HepG2 (cell line): ENCODE measurements around the gene PPP1R12C. TPM values are rescaled to one million over a fixed set of nuclear protein-coding genes. Genes with fewer than 3 reads are reported as not detected.

ENCODE experiments used
- ATAC-seq: fragments of 200-7000 bp; cut with Tn5 transposase; 3 replicates; pipeline ENCODE4 v1.9.1; 2020; ENCODE audit warnings: mild to moderate bottlenecking, moderate library complexity
- BruUV-seq: library from RNA; stranded (reverse); fragments of 400-500 nt; replicated peaks from 2 replicates; lab custom pipeline; 2021; lab: Mats Ljungman, UMichigan
- CTCF ChIA-PET: fragments of 300-600 bp; formaldehyde crosslinking; extraction: SDS; loops from one replicate; lab custom pipeline; 2021; ENCODE audit warnings: low total read pairs, inconsistent platforms, low intra/inter-chr PET ratio; lab: Yijun Ruan, JAX
- POLR2A ChIA-PET: fragments of 350-600 bp; sonication (Branson Sonifier 250); formaldehyde crosslinking; loops from one replicate; lab custom pipeline; 2020; ENCODE audit warnings: antibody characterized with exemption, inconsistent platforms; lab: Yijun Ruan, JAX
- DNase-seq: peaks from one replicate; pipeline ENCODE4 v3.0.0-alpha.2; 2015; ENCODE audit warnings: low spot score
- FAIRE-seq: peaks from 3 replicates; lab custom pipeline; 2011; peaks lifted over from hg19 to GRCh38; lab: Jason Lieb, UNC
- H2AFZ ChIP-seq: one replicate; pipeline ENCODE4 v1.6.1; 2011; ENCODE audit warnings: low read length, inconsistent platforms
- H3K27ac ChIP-seq: fragments of 300-600 bp; 3 replicates; pipeline ENCODE4 v1.8.0; 2011; ENCODE audit warnings: mixed run types, mild to moderate bottlenecking, mixed read lengths, low read length, inconsistent platforms; ENCODE audit not compliant: insufficient read depth; ENCODE audit errors: extremely low read length
- H3K27me3 ChIP-seq, 2 experiments: fragments of 200-600 bp in 1 of 2; 2 replicates in 1 of 2; 3 replicates in 1 of 2; pipeline versions ENCODE4 v1.6.0 to v1.8.0; 2011; ENCODE audit warnings: low read length in 2 of 2, mild to moderate bottlenecking in 2 of 2, moderate library complexity in 2 of 2, inconsistent platforms in 1 of 2; ENCODE audit not compliant: insufficient read depth in 2 of 2, control insufficient read depth in 1 of 2
- H3K36me3 ChIP-seq, 2 experiments: fragments of 200-600 bp in 1 of 2; replicated peaks in 1 of 2; 2 replicates in 1 of 2; 3 replicates in 1 of 2; pipeline versions ENCODE4 v1.5.1 to v1.8.0; 2011; ENCODE audit warnings: low read length in 2 of 2, inconsistent platforms in 1 of 2; ENCODE audit not compliant: insufficient read depth in 2 of 2, control insufficient read depth in 1 of 2
- H3K4me1 ChIP-seq: 2 replicates; pipeline ENCODE4 v1.5.1; 2012; ENCODE audit warnings: low read length, inconsistent platforms; ENCODE audit not compliant: insufficient read depth
- H3K4me2 ChIP-seq: 2 replicates; pipeline ENCODE4 v1.6.0; 2011; ENCODE audit warnings: low read depth, low read length, inconsistent platforms
- H3K4me3 ChIP-seq, 3 experiments: fragments of 200-600 bp in 1 of 3; sonication (generic), shearing (Covaris generic) in 1 of 3; replicated peaks in 1 of 3; 2 replicates each; pipeline ENCODE4 v1.5.1; 2011 to 2016; ENCODE audit warnings: low read length in 3 of 3, inconsistent platforms in 2 of 3, low read depth in 2 of 3, mild to moderate bottlenecking in 2 of 3, control low read depth in 1 of 3, mixed read lengths in 1 of 3; ENCODE audit not compliant: insufficient read depth in 1 of 3
- H3K79me2 ChIP-seq: one replicate; pipeline ENCODE4 v1.6.1; 2011; ENCODE audit warnings: low read length, inconsistent platforms; ENCODE audit not compliant: insufficient read depth
- H3K9ac ChIP-seq: 2 replicates; pipeline ENCODE4 v1.6.0; 2011; ENCODE audit warnings: mild to moderate bottlenecking, low read depth, low read length, inconsistent platforms; ENCODE audit not compliant: insufficient read depth
- H3K9me3 ChIP-seq: 2 replicates; pipeline ENCODE4 v1.5.1; 2012; ENCODE audit warnings: mild to moderate bottlenecking, low read length
- H4K20me1 ChIP-seq: 2 replicates; pipeline ENCODE4 v1.6.0; 2011; ENCODE audit warnings: inconsistent platforms, mild to moderate bottlenecking, low read length, moderate library complexity; ENCODE audit not compliant: insufficient read depth
- KDM2A ChIP-seq: sonication (generic); formaldehyde crosslinking; IDR thresholded peaks from 2 replicates; pipeline ENCODE4 v1.4.0; 2020; ENCODE audit warnings: low read depth, missing genetic modification reagents, borderline replicate concordance
- SOX6 ChIP-seq, 2 experiments: fragments of 450-650 bp in 1 of 2; sonication (generic) in 1 of 2; formaldehyde crosslinking in 1 of 2; IDR thresholded peaks; 2 replicates each; pipeline versions ENCODE4 v1.4.0 to v1.6.1; 2017 to 2020; ENCODE audit warnings: antibody characterized with exemption in 1 of 2, mild to moderate bottlenecking in 1 of 2, missing genetic modification reagents in 1 of 2
- SYNCRIP ChIP-seq: fragments of 200-400 bp; formaldehyde crosslinking; IDR thresholded peaks from 2 replicates; pipeline ENCODE4 v1.6.1; 2018; ENCODE audit warnings: mild to moderate bottlenecking, low read depth, low read length; ENCODE audit not compliant: insufficient read depth
- TBX2 ChIP-seq: sonication (generic); formaldehyde crosslinking; IDR thresholded peaks from 2 replicates; pipeline ENCODE4 v1.5.0; 2020; ENCODE audit warnings: missing genetic modification reagents, mild to moderate bottlenecking, borderline replicate concordance
- ZIK1 ChIP-seq: sonication (generic); formaldehyde crosslinking; IDR thresholded peaks from 2 replicates; pipeline ENCODE4 v1.5.0; 2020; ENCODE audit warnings: mild to moderate bottlenecking, low read depth, missing genetic modification reagents, borderline replicate concordance
- ZNF225 ChIP-seq: sonication (generic); formaldehyde crosslinking; IDR thresholded peaks from 2 replicates; pipeline ENCODE4 v1.4.0; 2020; ENCODE audit warnings: mild to moderate bottlenecking, missing genetic modification reagents
- ZNF260 ChIP-seq: sonication (generic); formaldehyde crosslinking; IDR thresholded peaks from 2 replicates; pipeline ENCODE4 v1.4.0; 2020; ENCODE audit warnings: missing genetic modification reagents, low read depth, mild to moderate bottlenecking, borderline replicate concordance
- ZNF318 ChIP-seq: sonication (generic); formaldehyde crosslinking; IDR thresholded peaks from 2 replicates; pipeline ENCODE4 v1.4.0; 2020; ENCODE audit warnings: mild to moderate bottlenecking, missing genetic modification reagents
- ZNF414 ChIP-seq: sonication (generic); formaldehyde crosslinking; IDR thresholded peaks from 2 replicates; pipeline ENCODE4 v1.5.0; 2020; ENCODE audit warnings: missing genetic modification reagents
- ZNF572 ChIP-seq: sonication (generic); formaldehyde crosslinking; IDR thresholded peaks from 2 replicates; pipeline ENCODE4 v1.5.1; 2020; ENCODE audit warnings: mild to moderate bottlenecking, missing genetic modification reagents
- ZNF615 ChIP-seq: sonication (generic); formaldehyde crosslinking; IDR thresholded peaks from 2 replicates; pipeline ENCODE4 v1.5.0; 2020; ENCODE audit warnings: mild to moderate bottlenecking, missing genetic modification reagents, borderline replicate concordance
- ZNF660 ChIP-seq: sonication (generic); formaldehyde crosslinking; IDR thresholded peaks from 2 replicates; pipeline ENCODE4 v1.5.1; 2020; ENCODE audit warnings: mild to moderate bottlenecking, low read depth, missing genetic modification reagents, borderline replicate concordance
- ZNF674 ChIP-seq: sonication (generic); formaldehyde crosslinking; IDR thresholded peaks from 2 replicates; pipeline ENCODE4 v1.5.0; 2020; ENCODE audit warnings: low read depth, mild to moderate bottlenecking, missing genetic modification reagents
- ZNF703 ChIP-seq: sonication (generic); formaldehyde crosslinking; IDR thresholded peaks from 2 replicates; pipeline ENCODE4 v1.5.1; 2020; ENCODE audit warnings: missing genetic modification reagents, mild to moderate bottlenecking, moderate library complexity, borderline replicate concordance
- ZNF709 ChIP-seq: sonication (generic); formaldehyde crosslinking; IDR thresholded peaks from 2 replicates; pipeline ENCODE4 v1.5.0; 2020; ENCODE audit warnings: mild to moderate bottlenecking, missing genetic modification reagents
- WGBS: methylation state at CpG from one replicate; pipeline ENCODE4 v1.1.6; 2017; ENCODE audit warnings: low lambda C conversion rate; 5-methylcytosine and 5-hydroxymethylcytosine counted together
- in situ Hi-C: cut with HindIII; loops from 2 replicates; pipeline ENCODE4 v1.10.0; 2017; ENCODE audit warnings: low pct_unique_long_range_greater_than_20kb; ENCODE audit not compliant: extremely low pct_ligation_motif_present
- intact Hi-C: fragments of 100-400 bp; cut with micrococcal nuclease; formaldehyde crosslinking; loops from one replicate; pipeline ENCODE4 v1.10.0; 2022; ENCODE audit not compliant: unreplicated experiment
- polyA plus RNA-seq, 8 experiments: library from polyadenylated mRNA; depleted of rRNA in 3 of 8; stranded (reverse) in 7 of 8; unstranded in 1 of 8; fragments of >200 nt; fragmentation: Illumina TruSeq in 4 of 8; extraction: Trizol in 4 of 8; gene quantifications; 2 replicates each; pipeline versions ENCODE4 v1.2.1 to v1.2.3, GENCODE V29; 2011 to 2016; ENCODE audit warnings: low read depth in 4 of 8, missing spikeins in 1 of 8, mixed read lengths in 1 of 8; ENCODE audit not compliant: insufficient read depth in 1 of 8
- total RNA-seq, 5 experiments: library from RNA; depleted of rRNA; stranded (reverse); fragments of >200 nt; fragmentation: Illumina TruSeq; extraction: Trizol; gene quantifications; 2 replicates each; pipeline ENCODE4 v1.2.3, GENCODE V29; 2016; ENCODE audit warnings: low read depth in 1 of 5

PPP1R12C gene
- total and polyA plus RNA-seq, 2 of the 13 experiments (the other 11 are each of a cell fraction or from before 2014, with no cell fraction given) = 29.7 to 30.3 TPM

GRCh38 chr19:55071129-55071502, 46.3 kb downstream of the PPP1R12C start:
- H3K4me1 ChIP-seq = peaks cover 25% of the 10 kb centered on the region
- H3K4me2 ChIP-seq = no peak overlapping the region
- no peak overlapping the region for H2AFZ ChIP-seq
- no peak overlapping the region for H3K4me3 ChIP-seq
- intact Hi-C loops = no loop called here
- H3K9me3 ChIP-seq = no peaks in the 10 kb centered on the region
- POLR2A ChIA-PET = no interaction called here
- FAIRE-seq (no peak), ATAC-seq (no peak), DNase-seq (no peak)
- CTCF ChIA-PET = no interaction called here
- H3K79me2 ChIP-seq = no peaks in the 10 kb centered on the region
- WGBS = 41% methylated on average over 5 of the region's 8 CpGs
- no peak overlapping the region for H3K9ac ChIP-seq
- H3K36me3 ChIP-seq = no peaks in the 10 kb centered on the region
- in situ Hi-C loops = no loop called here
- H3K27ac ChIP-seq = no peak overlapping the region
- H3K27me3 ChIP-seq = peaks cover 2 to 40% of the 10 kb centered on the region in 2 experiments
- no peaks in the 10 kb centered on the region for H4K20me1 ChIP-seq
- BruUV-seq = no TSS peak
- TF ChIP-seq ZNF674 (CRISPR knock-in tag) = no peak
- no peak for TF ChIP-seq ZNF414 (CRISPR knock-in tag)
- no peak for TF ChIP-seq ZNF260
- no peak for TF ChIP-seq KDM2A
- no peak for TF ChIP-seq ZNF615
- no peak for TF ChIP-seq SYNCRIP
- no peak for TF ChIP-seq ZIK1 (CRISPR knock-in tag)
- TF ChIP-seq ZNF318 (CRISPR knock-in tag) = no peak
- no peak for TF ChIP-seq ZNF703 (CRISPR knock-in tag)
- TF ChIP-seq ZNF660 (CRISPR knock-in tag) = no peak
- TF ChIP-seq ZNF572 (CRISPR knock-in tag) = no peak
- no peak for TF ChIP-seq SOX6 (IDR thresholded peaks at IDR 0.05)
- no peak for TF ChIP-seq SOX6 (CRISPR knock-in tag; IDR thresholded peaks at IDR 0.05)
- TF ChIP-seq ZNF709 (CRISPR knock-in tag) = no peak
- TF ChIP-seq TBX2 (CRISPR knock-in tag) = no peak
- no peak for TF ChIP-seq ZNF225
